GM10847 (cell line): ENCODE measurements around the gene TP53.

Experiments used
- POLR2A ChIP-seq: IDR thresholded peaks from 2 replicates; pipeline ENCODE4 v1.6.1; 2011; ENCODE audit not compliant: insufficient read length; ENCODE audit errors: extremely low read depth

Gene TP53

DNA sequence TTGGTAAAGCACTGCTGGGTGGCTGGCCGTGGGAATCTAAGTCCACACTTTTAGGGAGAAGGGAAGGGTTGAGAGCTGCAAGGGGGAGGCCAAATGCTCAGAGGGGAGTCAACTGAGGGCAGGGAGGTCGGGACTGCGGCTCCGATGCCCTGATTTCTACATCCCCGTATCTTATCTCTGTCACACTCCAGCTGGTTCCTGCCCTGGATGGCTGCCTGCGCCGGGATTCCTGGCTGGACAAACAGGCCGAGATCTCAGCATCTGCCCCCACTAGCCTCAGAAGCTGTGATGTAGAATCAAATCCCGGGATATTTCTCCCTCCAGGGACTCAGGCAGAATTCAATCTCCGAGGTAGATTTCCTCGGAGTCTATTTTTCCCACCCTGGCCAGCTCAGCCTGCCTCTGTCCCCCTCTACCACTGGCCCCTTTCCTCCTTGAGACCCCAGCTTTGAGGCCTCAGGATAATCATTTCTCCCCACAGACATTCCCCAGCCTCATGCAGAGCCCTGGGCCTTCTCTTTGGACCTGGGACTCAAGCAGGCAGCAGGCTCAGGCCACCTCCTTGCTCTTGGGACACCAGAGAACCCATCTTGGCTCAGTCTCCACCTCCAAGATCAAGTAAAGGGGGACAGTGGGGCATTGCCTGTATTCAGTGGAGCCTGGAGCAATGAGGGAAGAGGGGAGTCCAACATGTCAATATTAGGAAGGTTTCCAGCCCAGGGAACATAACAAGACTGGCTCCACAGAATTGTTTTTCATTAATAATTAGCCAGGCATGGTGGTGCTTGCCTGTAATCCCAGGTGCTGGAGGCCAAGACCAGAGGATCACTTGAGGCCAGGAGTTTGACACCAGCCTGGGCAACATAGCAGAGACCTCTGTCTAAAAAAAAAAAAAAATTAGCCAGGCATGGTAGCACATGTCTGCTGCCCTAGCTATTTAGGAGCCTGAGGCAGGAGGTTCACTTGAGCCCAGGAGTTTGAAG is 55.6 kb downstream of the TP53 start:
- TF ChIP-seq POLR2A, result no peak

DNA sequence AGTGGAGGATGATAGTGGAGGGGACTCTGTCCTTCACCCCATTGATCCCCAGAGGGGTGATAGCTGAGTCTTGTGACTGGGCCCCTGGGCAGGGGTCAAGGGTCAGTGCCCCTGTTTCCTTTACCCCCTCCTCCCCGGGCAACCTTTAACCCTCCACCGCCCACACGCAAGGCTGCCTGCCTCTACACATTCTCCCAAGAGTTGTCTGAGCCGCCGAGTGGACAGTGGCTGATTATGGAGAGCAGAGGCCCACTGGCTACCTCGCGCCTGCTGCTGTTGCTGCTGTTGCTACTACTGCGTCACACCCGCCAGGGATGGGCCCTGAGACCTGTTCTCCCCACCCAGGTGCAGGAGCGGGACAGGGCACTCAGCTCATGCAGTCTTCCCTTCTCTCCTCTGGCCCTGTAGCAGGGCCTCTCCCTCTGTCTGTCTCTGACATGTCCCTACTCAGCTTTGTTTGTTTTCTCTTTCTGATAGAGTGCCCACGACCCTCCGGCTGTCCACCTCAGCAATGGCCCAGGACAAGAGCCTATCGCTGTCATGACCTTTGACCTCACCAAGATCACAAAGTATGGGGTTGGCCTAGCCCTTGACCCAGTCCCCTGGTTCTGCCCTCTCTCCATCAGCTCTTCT is 57.2 kb downstream of the TP53 start, which contains the start of gene SHBG:
Gene SHBG, plus strand, starts transcription at position 197 of the 633 bp plus-strand sequence. Its CDS starts 38 bp downstream, at position 235.
- no peak for TF ChIP-seq POLR2A

DNA sequence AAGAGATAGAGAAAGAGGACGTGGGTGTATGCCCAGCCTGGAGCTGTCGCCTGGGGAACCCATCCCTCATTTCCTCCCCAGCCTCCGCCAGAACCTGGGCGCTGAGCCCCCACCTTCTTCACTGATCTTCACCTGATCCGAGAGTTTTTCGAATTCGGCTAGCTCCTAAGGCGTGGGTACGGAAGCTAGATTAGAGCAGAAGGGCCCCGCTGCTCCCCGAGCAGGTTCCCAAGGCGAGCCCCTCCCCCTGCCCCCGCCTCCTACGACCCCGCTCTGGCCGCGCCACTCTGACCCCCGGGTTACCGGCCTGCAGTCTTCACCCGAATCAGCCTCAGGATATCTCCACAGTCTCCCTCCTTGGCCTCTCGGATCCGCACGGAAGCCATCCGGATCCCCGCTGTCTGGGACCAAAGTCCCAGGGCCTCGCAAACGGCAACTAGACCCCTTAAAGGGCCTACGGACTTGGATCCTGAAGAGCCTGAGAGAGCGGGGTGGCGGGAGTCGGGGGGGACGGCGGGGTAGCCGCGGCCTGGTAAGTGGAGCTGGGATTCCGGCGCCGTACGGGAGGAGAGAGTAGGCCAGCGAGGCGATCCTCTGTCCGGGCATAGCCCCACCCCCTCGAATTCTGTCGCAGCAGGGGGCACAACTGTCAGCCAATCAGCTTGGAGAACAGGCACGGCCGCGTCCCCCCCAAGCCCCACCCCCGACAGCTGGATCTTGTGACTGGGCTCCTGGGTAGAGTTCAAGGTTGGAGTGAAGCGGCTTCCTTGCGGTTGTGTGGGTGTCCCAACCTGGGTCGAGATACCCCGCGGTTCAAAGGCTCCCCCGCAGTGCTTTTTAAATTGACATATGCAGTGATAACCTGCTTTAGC is 59.8 kb downstream of the TP53 start, which contains the start of gene SAT2:
Gene SAT2, minus strand, starts transcription at position 572 of the 872 bp plus-strand sequence. Its CDS starts 186 bp downstream, at position 386.
- TF ChIP-seq POLR2A, result peak; percentile 53

DNA sequence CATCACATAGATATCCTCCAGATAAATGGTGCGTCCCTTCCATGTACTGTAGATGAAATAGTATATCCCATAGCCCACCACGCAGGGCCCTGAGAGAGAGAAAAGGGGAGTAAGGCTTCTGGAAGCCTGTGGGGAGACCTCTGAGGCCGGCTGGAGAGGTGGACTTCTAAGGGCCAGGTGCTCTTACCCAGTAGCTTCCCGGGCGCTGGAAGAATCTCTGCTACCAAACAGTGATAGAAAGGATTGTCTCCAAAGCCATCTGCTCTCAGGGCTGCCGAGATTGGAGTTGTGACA is 60.4 kb downstream of the TP53 start:
- TF ChIP-seq POLR2A, result no peak

DNA sequence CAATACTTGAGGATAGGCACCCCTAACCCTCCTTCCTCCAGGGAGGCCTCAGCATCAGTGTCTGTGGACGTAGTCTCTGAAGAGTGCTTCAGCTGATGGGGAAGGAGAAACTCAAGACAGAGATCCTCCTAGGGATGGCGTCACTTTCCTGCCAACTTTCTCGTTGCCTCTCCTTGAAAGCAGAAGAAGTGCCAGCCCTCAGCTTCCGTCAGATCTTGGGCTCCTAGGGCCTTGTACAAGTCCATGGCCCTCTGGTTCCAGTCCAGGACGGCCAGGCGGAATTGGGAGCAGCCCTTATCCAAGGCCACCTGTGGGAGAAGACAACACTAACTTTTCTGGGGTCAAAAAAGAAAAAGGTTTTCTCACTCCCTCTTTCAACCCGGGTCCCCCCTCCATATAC is 61.0 kb downstream of the TP53 start:
- TF ChIP-seq POLR2A, result no peak

DNA sequence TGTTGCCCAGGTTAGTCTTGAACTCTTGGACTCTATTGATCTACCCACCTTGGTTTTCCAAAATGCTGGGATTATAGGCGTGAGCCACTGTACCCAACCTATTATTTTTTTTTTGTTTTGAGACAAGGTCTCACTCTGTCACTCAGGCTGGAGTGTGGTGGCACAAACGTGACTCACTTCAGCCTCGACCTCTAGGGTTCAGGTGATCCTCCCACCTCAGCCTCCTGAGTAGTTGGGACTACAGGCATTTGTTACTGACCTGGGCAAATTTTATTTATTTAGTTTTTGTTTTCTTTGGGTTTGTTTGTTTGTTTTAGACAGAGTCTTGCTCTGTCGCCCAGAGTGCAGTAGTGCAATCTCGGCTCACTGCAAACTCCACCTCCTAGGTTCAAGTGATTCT is 63.6 kb downstream of the TP53 start:
- no peak for TF ChIP-seq POLR2A

DNA sequence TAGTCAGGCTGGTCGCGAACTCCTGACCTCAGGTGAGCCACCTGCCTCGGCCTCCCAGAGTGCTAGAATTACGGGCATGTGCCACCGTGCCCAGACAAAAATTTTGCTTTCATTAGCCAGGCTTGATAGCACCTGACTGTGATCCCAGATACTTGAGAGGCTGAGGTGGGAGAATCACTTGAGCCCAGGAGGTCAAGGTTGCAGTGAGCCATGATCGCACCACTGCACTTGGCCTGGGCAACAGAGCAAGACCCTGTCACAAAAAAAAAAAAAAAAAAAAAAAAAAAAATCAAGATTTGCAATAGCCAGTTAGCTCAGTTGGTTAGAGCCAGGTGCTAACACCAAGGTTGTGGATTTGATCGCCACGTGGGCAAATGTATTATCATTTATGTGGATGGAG is 66.5 kb downstream of the TP53 start:
- no peak for TF ChIP-seq POLR2A

DNA sequence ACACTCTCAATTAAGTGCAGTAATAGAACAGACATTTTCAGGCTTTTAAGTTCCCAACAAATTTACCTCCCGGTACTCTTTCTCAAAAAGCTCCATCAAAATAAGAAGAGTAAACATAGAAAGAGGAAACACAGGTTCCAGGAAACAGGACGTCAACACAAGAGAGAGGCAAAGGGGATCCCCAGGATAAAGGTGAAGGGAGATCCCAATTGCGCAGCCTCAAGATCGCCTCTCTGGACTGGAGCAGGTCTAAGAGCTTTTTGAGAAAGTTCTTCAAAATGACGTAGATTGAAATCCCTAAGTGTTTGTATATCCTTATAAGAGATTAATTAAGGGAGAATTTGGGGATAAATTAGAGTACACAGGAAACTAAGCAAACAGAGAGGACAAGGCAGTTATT is 68.7 kb downstream of the TP53 start:
- TF ChIP-seq POLR2A, result no peak
